CD4-positive, alpha-beta T cell treated with Interleukin-15 for 1 hour (primary cell): Measurements from ENCODE around the gene C9.
"Not testable (repeated sequence)": the region's sequence is repeated elsewhere in the genome, so short reads cannot be mapped to it uniquely, and the experiment has no call there.

Experiments
- DNase-seq: peaks from one replicate; pipeline ENCODE4 v3.0.0-alpha.2; 2020

Gene C9

DNA sequence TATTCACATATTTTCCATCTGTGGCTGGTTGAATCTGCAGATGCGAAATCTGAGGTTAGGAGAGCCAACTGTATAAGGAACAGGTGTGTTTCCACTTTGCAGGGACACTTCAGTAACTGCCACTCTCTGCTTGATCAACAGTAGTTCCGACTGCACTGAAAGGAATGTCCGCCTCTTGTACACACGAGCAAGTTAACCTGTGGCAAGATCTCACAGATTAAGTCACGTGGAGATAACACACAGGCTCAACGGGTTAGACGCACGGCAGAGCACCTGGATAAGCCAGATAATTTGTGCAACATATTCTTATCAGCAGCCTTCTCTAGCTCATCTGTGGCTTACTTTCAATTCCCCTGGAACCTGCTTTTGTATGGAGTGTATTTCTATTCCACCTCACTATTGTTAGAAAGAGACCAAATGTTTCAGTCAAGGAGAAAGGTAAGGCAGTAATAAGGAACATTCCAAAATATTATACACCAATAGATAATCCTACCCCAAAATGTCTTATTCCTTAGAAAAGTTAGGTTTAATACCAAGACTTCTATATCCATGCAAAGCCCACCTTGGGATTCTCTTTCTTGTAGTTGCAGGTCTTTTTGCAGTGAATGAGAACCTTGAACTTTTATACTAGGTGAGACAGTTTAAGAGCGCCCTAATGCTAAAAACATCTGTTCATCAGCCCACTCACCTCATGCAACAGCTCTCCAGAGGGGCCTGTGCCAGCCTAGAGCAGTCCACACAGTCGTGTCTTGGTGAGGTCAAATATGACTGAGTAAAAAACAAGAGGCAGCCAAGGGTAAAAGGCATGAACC lies 6.5 kb upstream of the C9 start:
- no peak for DNase-seq

DNA sequence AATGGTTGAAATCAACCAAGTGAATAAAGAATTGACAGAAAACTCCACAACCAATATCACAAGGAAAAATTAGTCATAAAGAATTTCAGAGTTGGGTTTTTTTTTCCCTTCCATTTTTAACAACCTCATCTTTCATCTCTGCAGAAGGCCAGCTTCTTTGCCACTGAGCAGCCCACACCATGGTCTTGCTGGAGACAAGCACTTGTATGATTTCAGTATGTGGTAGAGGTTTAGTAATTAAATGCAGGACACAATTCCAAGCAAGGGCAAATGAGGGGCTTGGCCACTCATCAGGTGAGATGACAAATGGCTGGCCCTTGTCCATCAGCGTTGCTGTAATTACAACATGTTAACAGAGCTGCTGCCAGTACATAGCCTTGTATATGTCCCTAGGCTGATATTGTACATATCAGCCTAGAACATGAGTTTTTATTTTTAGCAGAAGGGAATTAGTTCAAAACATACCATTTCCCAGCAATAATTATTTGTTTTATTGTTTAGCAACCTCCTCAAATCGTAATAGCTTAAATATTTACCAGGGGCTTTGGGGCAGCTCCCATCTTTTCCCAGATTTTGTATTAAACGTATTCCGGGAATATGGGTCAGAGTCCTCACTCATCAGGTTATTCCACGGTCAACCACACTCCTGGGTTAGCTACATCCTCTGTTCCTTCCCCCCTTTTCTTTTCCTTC lies 5.0 kb upstream of the C9 start:
- no peak for DNase-seq

- no peak for DNase-seq
Observed at GRCh38 chr5:39368116-39368515, 3.8 kb upstream of the C9 start.

GRCh38 chr5:39367711-39368110 lies 3.4 kb upstream of the C9 start:
- DNase-seq: no peak

DNA sequence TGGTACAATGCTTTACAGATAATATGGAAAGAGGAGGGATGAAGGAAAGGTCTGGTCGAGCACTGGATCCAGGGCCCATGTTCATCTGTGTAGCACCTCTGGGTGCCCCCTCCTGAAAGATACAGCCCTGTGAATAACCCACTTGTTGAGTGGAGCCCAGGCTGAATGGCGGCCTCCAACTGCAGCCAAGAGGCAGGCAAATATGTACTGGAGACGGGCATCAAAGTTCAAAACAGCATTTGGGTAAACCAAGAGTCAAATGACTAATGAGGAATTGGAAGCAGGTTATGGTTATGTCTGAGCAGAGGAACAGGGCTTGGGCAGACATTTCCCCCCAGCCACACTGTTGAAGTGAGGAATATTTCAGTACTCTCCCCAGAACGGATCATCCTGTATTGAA lies 1.1 kb downstream of the C9 start:
- no peak for DNase-seq

- no peak for DNase-seq
Observed at GRCh38 chr5:39362646-39363045, 1.6 kb downstream of the C9 start.

DNA sequence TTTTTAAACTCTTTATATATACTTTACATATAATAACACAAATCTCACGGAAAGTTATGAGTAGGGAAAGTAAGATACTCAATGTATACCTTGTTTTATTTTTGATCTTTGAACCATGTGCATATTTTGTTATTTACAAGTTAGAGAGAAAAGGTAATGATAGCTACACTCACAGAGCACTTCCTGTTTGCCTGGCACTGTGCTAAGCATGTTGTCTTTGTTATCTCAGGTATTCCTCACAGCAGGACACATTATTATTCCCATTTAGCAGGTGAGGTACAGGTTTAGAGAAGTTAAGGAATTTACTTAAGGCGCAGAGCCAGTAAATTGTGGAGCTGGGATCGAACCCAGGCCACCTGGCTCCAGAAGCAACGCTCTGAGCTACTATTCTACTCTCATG lies 3.0 kb downstream of the C9 start:
- DNase-seq: no peak

DNA sequence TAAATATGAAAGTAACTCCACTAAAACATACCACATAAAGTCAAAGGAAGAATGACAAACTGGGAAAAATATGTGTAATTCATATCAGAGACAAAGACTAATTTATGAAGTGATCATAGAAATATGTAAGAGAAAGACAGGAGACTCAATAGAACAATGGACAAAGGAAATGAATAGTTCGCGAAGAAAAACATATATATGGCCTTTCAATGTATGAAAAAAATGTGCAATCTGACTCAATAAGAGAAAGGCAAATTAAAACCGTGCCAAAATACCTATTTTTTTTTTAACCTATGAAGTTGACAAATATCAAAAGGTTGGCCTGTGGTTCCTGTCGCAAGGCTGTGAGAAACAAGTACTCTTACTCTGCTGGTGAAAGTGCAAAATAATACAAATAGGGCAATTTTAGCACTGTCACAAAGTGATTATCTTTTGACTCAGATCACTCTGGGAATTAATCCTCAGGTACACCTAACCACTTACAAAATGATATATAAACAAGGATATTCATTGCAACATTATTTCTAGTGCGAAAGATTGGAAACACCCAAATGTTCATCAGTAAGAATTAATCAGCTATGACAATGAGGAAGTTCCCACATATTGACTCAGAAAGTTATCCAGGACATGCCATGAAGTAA lies 3.7 kb downstream of the C9 start:
- no peak for DNase-seq

DNA sequence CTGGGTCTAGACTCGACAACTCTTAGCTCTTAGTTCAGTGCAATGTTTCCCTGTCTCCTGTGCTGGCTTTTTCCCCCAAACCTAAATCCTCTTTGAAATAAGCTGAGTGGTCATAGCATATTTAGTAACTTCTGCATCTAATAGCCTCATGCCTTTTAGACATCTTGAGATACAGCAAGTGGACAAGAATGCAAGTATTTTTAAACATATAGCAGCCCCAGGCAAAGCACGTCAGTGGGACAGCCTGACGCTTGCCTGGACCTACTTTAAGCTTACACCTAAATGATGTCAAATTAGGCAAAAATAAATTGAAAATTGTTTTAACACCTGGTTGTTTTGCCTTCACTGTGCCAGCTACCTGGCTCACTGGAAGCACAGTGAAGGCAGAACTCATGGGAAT lies 8.0 kb downstream of the C9 start:
- DNase-seq: no peak

DNA sequence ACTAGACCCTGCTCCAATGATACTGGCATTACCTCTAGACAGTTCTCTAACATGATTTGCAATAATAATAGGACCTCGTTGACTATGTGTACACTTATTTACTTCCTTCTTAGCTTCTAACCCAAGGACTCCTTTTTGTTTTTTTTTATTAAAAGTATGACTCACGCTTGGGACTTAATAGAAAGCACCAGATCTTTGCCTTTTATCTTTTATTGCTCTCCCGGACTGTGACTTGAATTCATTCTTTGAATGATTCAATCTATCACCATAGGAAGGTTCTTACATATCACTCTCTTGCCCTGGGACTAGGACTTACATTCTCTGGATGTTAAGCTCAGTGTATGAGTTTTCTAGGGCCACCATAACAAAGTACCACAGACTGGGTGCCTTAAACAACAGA lies 9.0 kb downstream of the C9 start:
- DNase-seq: no peak

- DNase-seq: no peak
Observed at GRCh38 chr5:39353717-39354399, 10.4 kb downstream of the C9 start.

GRCh38 chr5:39352951-39353350 lies 11.3 kb downstream of the C9 start:
- DNase-seq: no peak

GRCh38 chr5:39352170-39352569 lies 12.1 kb downstream of the C9 start:
- no peak for DNase-seq

GRCh38 chr5:39349484-39349883 lies 14.8 kb downstream of the C9 start:
- DNase-seq: no peak

DNA sequence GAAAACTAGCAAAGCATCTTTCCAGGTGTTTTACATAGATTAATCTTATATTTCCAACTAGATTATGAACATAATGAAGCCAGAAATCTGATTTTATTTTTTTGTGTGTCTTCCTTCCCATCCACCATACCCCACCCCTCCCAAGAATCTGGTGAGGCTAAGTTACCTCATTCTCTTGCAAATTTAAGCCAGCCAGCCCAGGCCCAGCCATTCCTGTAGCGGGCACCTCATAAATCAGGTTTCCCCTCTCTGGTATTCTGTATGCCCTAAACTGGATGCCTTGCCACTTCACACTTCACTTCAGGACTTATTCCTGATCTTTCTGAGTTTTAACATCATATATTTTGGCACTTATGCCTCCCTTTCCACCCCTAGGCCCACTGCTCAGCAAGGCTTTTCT lies 21.8 kb downstream of the C9 start:
- no peak for DNase-seq

DNA sequence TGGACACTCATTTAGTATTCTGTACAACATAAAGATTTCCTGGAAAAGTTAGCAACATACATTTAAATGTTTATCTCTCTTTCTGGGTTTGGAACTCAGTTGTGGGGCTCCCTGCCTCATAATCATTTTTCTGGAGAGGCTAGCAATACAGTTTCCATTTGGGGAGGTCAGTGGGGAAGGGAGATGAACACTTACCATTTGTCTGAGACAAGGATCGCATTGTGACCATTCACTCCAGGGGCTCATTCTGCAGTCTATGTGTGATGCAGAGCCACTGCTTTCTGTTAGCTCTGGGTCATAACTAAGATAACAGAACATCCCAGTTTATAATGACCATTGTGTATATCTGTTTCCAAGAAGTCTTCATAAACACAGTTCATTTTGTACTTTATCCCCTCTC lies 22.4 kb downstream of the C9 start:
- no peak for DNase-seq

DNA sequence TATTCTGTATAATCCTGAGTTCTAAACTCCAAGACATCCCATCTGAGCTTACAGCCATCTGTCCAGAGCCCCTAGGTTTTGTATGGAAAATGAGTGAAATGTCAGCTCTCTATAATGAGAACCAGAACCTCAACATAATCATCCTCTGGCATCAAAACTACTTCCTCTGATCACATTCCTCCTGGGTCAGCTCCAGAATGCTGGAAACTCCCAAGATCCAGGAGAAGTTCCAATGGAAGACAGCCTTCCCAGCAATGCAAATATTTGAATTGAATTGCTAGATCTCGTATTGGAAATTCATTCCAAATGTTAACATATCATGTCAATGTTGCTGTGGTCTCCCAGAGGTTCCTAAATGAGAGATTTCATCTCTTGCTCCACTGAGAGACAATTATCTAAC lies 23.8 kb downstream of the C9 start:
- DNase-seq: no peak

- DNase-seq: no peak
Observed at GRCh38 chr5:39337252-39337915, 26.9 kb downstream of the C9 start.

GRCh38 chr5:39334296-39334695 lies 30.0 kb downstream of the C9 start:
- DNase-seq: not testable (repeated sequence)

- DNase-seq: no peak
Observed at GRCh38 chr5:39333104-39333503, 31.2 kb downstream of the C9 start.

DNA sequence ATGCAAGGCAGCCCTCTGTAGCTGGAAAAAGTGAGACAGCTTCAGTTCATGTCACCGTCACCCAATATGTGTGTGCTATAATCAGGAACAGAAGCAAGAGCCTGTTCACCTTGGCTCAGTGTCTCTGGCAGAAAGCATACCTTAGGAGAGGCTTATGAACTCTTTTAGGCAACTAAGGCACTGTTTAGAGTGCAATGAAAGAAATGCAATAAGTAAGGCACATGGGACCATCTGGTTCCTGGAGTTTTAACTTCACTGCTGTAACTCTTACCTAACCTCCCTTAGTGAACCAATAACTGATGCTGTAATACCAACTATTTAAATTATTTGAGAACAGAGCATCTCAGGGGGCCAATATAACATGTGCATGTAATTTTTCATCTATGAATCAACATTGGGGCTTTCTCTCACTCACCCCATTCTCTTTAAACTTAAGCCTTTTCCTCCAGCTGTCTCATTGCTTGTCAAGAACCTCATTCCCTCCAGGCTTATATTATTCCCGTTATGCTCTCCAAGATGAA lies 32.4 kb downstream of the C9 start:
- DNase-seq: no peak

DNA sequence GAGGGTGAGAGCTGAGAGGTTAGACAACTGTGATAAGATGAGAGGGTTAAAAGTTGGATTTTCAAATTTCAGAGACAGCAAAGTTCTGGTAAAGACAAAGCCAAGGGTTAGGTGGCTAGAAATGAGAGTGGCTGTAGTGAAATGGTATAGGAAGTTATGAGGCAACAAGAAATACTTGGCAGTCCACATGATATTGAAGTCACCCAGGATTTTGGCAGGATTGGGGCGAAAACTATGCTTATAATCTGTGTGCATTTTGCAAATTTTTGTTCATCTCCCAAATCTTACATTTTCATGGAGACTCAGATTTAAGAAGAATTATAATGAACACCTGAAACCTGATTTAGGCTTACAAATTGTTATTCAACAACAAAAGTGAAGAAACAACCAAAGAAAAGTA lies 35.6 kb downstream of the C9 start:
- DNase-seq: no peak

GRCh38 chr5:39323542-39323941 lies 40.8 kb downstream of the C9 start:
- no peak for DNase-seq
